PC-3 (cell line): ENCODE results near the gene THOC1. TPM values are rescaled to one million over a fixed set of nuclear protein-coding genes. Genes with fewer than 3 reads are reported as not detected.

Experiments
- ATAC-seq: fragments of 200-7000 bp; cut with Tn5 transposase; 2 replicates; pipeline ENCODE4 v1.9.1; 2020; ENCODE audit warnings: mild to moderate bottlenecking, moderate library complexity
- BruUV-seq: library from RNA; stranded (reverse); fragments of 400-500 nt; replicated peaks from 2 replicates; lab custom pipeline; 2021; lab: Mats Ljungman, UMichigan
- CTCF ChIA-PET: fragments of 300-600 bp; sonication (Branson Sonifier 250); formaldehyde crosslinking; loops from one replicate; lab custom pipeline; 2022; ENCODE audit warnings: antibody characterized with exemption; lab: Charles Lee
- POLR2A ChIA-PET: fragments of 300-600 bp; sonication (Branson Sonifier 250); formaldehyde crosslinking; loops from one replicate; lab custom pipeline; 2022; ENCODE audit warnings: antibody characterized with exemption; ENCODE audit not compliant: unreplicated experiment; lab: Charles Lee
- DNase-seq: peaks from one replicate; pipeline ENCODE4 v3.0.0-alpha.2; 2015
- H2AFZ ChIP-seq: fragments of 300-600 bp; sonication (generic); 2 replicates; pipeline ENCODE4 v1.6.0; 2016; ENCODE audit warnings: antibody characterized with exemption, low read length
- H3F3A ChIP-seq: fragments of 300-600 bp; sonication (generic); one replicate; pipeline ENCODE4 v1.6.0; 2017; ENCODE audit warnings: antibody characterized with exemption, low read length, control low read depth, mild to moderate bottlenecking; ENCODE audit not compliant: unreplicated experiment
- H3K27ac ChIP-seq: fragments of 300-600 bp; sonication (generic); 2 replicates; pipeline ENCODE4 v1.5.1; 2016; ENCODE audit warnings: mild to moderate bottlenecking, low read length
- H3K27me3 ChIP-seq: fragments of 300-600 bp; sonication (generic); 2 replicates; pipeline ENCODE4 v1.6.1; 2016; ENCODE audit warnings: low read length, mixed read lengths
- H3K36me3 ChIP-seq: fragments of 300-600 bp; sonication (generic); 2 replicates; pipeline ENCODE4 v1.6.1; 2016; ENCODE audit warnings: low read depth, mixed run types, low read length, mixed read lengths
- H3K4me1 ChIP-seq: fragments of 300-600 bp; sonication (generic); 2 replicates; pipeline ENCODE4 v1.5.1; 2016; ENCODE audit warnings: low read length; ENCODE audit not compliant: insufficient read depth
- H3K4me2 ChIP-seq: fragments of 300-600 bp; sonication (generic); 2 replicates; pipeline ENCODE4 v1.6.0; 2016; ENCODE audit warnings: low read length
- H3K4me3 ChIP-seq: fragments of 300-600 bp; sonication (generic); 2 replicates; pipeline ENCODE4 v1.5.1; 2016; ENCODE audit warnings: mild to moderate bottlenecking, low read length, mixed read lengths
- H3K79me2 ChIP-seq: fragments of 300-600 bp; sonication (generic); 2 replicates; pipeline ENCODE4 v1.6.1; 2017; ENCODE audit warnings: low read length, mixed read lengths
- H3K9ac ChIP-seq: fragments of 300-600 bp; sonication (generic); 2 replicates; pipeline ENCODE4 v1.6.0; 2016; ENCODE audit warnings: mild to moderate bottlenecking, low read length
- H3K9me2 ChIP-seq: fragments of 300-600 bp; sonication (generic); replicated peaks from 2 replicates; pipeline ENCODE4 v1.6.1; 2016; ENCODE audit warnings: mixed run types, low read length, mixed read lengths
- H3K9me3 ChIP-seq: fragments of 300-600 bp; sonication (generic); 2 replicates; pipeline ENCODE4 v1.6.1; 2016; ENCODE audit warnings: low read length, mixed read lengths
- H4K20me1 ChIP-seq: fragments of 300-600 bp; sonication (generic); 2 replicates; pipeline ENCODE4 v1.6.1; 2016; ENCODE audit warnings: low read length, mixed read lengths
- CTCF ChIP-seq: fragments of 300-600 bp; sonication (generic); conservative IDR thresholded peaks from 2 replicates; pipeline ENCODE4 v1.5.1; 2017; ENCODE audit warnings: antibody characterized with exemption, low read depth, mild to moderate bottlenecking, low read length
- EZH2 ChIP-seq: fragments of 300-600 bp; sonication (generic); IDR thresholded peaks from one replicate; pipeline ENCODE4 v1.6.1; 2017; ENCODE audit warnings: antibody characterized with exemption, mild to moderate bottlenecking, low read length; ENCODE audit not compliant: unreplicated experiment
- EZH2phosphoT487 ChIP-seq: fragments of 300-600 bp; sonication (generic); IDR thresholded peaks from 2 replicates; pipeline ENCODE4 v1.6.1; 2018; ENCODE audit warnings: mild to moderate bottlenecking, antibody characterized with exemption, low read length, borderline replicate concordance
- intact Hi-C: fragments of 100-400 bp; cut with micrococcal nuclease; formaldehyde crosslinking; loops from 2 replicates; pipeline ENCODE4 v1.9.0; 2023
- total RNA-seq: library from RNA; depleted of rRNA; stranded (reverse); fragments of >200 nt; gene quantifications from 2 replicates; pipeline ENCODE4 v1.2.3, GENCODE V29; 2014; rRNA removed

THOC1 gene
- total RNA-seq, 1 experiment from 2014 or later = 43.5 TPM

- no TSS peak for BruUV-seq
- no peaks in the 10 kb centered on the region for H3F3A ChIP-seq
- ChIA-PET CTCF (no interaction called here), POLR2A (no interaction called here)
- no peaks in the 10 kb centered on the region for H3K4me1 ChIP-seq
- H3K4me3 ChIP-seq = no peak overlapping the region
- H3K27ac ChIP-seq = no peak overlapping the region
- no peak overlapping the region for H2AFZ ChIP-seq
- peaks cover 31% of the 10 kb centered on the region for H3K36me3 ChIP-seq
- H3K4me2 ChIP-seq = no peak overlapping the region
- no peaks in the 10 kb centered on the region for H3K9me3 ChIP-seq
- H3K27me3 ChIP-seq = no peaks in the 10 kb centered on the region
- peaks cover 61% of the 10 kb centered on the region for H3K79me2 ChIP-seq
- H3K9me2 ChIP-seq = no peaks in the 10 kb centered on the region
- TF ChIP-seq CTCF (no peak), EZH2phosphoT487 (no peak), EZH2 (no peak)
- intact Hi-C loops = loop anchor here (2.0 kb wide), 1 partner anchor 19 kb away; no protein-coding TSS in a partner anchor
- ATAC-seq (no peak), DNase-seq (no peak)
- H4K20me1 ChIP-seq = peaks cover 11% of the 10 kb centered on the region; the same call in 1 of the 2 replicates
- no peak overlapping the region for H3K9ac ChIP-seq
Measured at GRCh38 chr18:181711-182110, 86.1 kb downstream of the THOC1 start.

GRCh38 chr18:179499-179898, 88.3 kb downstream of the THOC1 start:
- H3K4me1 ChIP-seq = no peaks in the 10 kb centered on the region
- TF ChIP-seq EZH2phosphoT487 (no peak), EZH2 (no peak), CTCF (no peak)
- H3K9ac ChIP-seq = no peak overlapping the region
- no peak overlapping the region for H3K4me3 ChIP-seq
- H3K79me2 ChIP-seq = peaks cover 65% of the 10 kb centered on the region
- no peaks in the 10 kb centered on the region for H3F3A ChIP-seq
- intact Hi-C loops = no loop called here
- ATAC-seq (no peak), DNase-seq (no peak)
- CTCF ChIA-PET = no interaction called here
- H2AFZ ChIP-seq = no peak overlapping the region
- peaks cover 31% of the 10 kb centered on the region for H3K36me3 ChIP-seq
- H4K20me1 ChIP-seq = peaks cover 11% of the 10 kb centered on the region
- no peaks in the 10 kb centered on the region for H3K9me3 ChIP-seq
- no TSS peak for BruUV-seq
- POLR2A ChIA-PET = no interaction called here
- H3K27ac ChIP-seq = no peak overlapping the region
- H3K4me2 ChIP-seq = no peak overlapping the region
- H3K27me3 ChIP-seq = no peaks in the 10 kb centered on the region
- H3K9me2 ChIP-seq = no peaks in the 10 kb centered on the region

GRCh38 chr18:172361-172760, 95.5 kb downstream of the THOC1 start:
- no peak overlapping the region for H2AFZ ChIP-seq
- DNase-seq (no peak), ATAC-seq (no peak)
- POLR2A ChIA-PET = no interaction called here
- no peak for TF ChIP-seq EZH2phosphoT487
- TF ChIP-seq EZH2 = no peak
- intact Hi-C loops = no loop called here
- H3K9me3 ChIP-seq = no peaks in the 10 kb centered on the region
- H4K20me1 ChIP-seq = peaks cover 4% of the 10 kb centered on the region; the same call in 1 of the 2 replicates
- no peak overlapping the region for H3K9ac ChIP-seq
- H3K4me1 ChIP-seq = no peaks in the 10 kb centered on the region
- H3K36me3 ChIP-seq = peaks cover 38% of the 10 kb centered on the region
- H3K9me2 ChIP-seq = no peaks in the 10 kb centered on the region
- H3K27me3 ChIP-seq = no peaks in the 10 kb centered on the region
- H3K4me3 ChIP-seq = no peak overlapping the region
- no peaks in the 10 kb centered on the region for H3F3A ChIP-seq
- no TSS peak for BruUV-seq
- CTCF ChIA-PET = no interaction called here
- H3K27ac ChIP-seq = no peak overlapping the region
- H3K79me2 ChIP-seq = peaks cover 45% of the 10 kb centered on the region
- no peak overlapping the region for H3K4me2 ChIP-seq

Other genes starting within 250 kb of the THOC1 start
- gene TUBB8B, start 218.4 kb downstream of the THOC1 start, total RNA-seq = not detected in 2 replicates
- 30.7 and 31.9 TPM in 2 replicates for gene USP14, start 109.5 kb downstream of the THOC1 start, total RNA-seq
- 0.04 TPM in 1 of 2 replicates, not detected in the other for gene COLEC12, start 232.7 kb upstream of the THOC1 start, total RNA-seq